Bronchial epithelial cell (primary cell): Measurements from ENCODE around the gene OR5D18. TPM values are rescaled to one million over a fixed set of nuclear protein-coding genes. Genes with fewer than 3 reads are reported as not detected.
"Not testable (repeated sequence)": the region's sequence is repeated elsewhere in the genome, so short reads cannot be mapped to it uniquely, and the experiment has no call there.

Source experiments
- DNase-seq: peaks from one replicate; pipeline ENCODE4 v3.0.0-alpha.2; 2010; ENCODE audit warnings: low read depth
- FAIRE-seq: peaks from 2 replicates; lab custom pipeline; 2011; peaks lifted over from hg19 to GRCh38; lab: Jason Lieb, UNC
- H3K27me3 ChIP-seq: 2 replicates; pipeline ENCODE4 v1.5.1; 2011; ENCODE audit warnings: low read length; ENCODE audit not compliant: control insufficient read depth, insufficient read depth
- H3K36me3 ChIP-seq: 2 replicates; pipeline ENCODE4 v1.5.1; 2011; ENCODE audit warnings: low read length; ENCODE audit not compliant: control insufficient read depth, insufficient read depth
- H3K4me3 ChIP-seq: 2 replicates; pipeline ENCODE4 v1.5.1; 2011; ENCODE audit warnings: mild to moderate bottlenecking, low read depth, low read length, control low read depth
- total RNA-seq: library from RNA; depleted of rRNA; stranded (reverse); fragments of >200 nt; gene quantifications from 2 replicates; pipeline ENCODE4 v1.2.1, GENCODE V29; 2014
- TF ChIP-seq, protein P1 (sequence below): IDR thresholded peaks from 2 replicates; pipeline ENCODE4 v1.5.1; 2011; ENCODE audit warnings: mild to moderate bottlenecking, moderate library complexity, low read length, control low read depth, inconsistent platforms; ENCODE audit not compliant: insufficient read depth, severe bottlenecking

OR5D18 gene
- total RNA-seq, 1 donor from 2014 or later: not detected

DNA sequence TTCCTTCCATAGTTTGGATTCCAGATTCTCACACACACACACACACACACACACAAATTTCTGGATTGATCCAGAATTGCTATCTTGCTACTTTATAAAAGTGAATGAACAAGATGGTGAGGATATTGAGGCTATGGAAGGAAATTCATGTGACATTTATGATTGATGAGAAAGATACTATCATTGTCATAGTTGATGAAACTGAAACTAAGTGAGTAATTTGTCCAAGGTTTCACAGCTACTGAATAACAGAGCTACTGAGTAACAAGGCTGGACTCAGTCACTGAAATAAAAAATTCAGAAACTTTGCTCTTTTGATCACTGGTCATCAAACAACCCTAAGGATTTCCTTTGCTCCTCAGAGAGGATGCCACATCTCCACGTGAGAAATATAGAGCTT, 35.3 kb downstream of the OR5D18 start:
- Histone ChIP-seq H3K36me3 (no peaks in the 10 kb centered on the region), H3K4me3 (no peak overlapping the region), H3K27me3 (no peaks in the 10 kb centered on the region)
- TF ChIP-seq, protein P1, sequence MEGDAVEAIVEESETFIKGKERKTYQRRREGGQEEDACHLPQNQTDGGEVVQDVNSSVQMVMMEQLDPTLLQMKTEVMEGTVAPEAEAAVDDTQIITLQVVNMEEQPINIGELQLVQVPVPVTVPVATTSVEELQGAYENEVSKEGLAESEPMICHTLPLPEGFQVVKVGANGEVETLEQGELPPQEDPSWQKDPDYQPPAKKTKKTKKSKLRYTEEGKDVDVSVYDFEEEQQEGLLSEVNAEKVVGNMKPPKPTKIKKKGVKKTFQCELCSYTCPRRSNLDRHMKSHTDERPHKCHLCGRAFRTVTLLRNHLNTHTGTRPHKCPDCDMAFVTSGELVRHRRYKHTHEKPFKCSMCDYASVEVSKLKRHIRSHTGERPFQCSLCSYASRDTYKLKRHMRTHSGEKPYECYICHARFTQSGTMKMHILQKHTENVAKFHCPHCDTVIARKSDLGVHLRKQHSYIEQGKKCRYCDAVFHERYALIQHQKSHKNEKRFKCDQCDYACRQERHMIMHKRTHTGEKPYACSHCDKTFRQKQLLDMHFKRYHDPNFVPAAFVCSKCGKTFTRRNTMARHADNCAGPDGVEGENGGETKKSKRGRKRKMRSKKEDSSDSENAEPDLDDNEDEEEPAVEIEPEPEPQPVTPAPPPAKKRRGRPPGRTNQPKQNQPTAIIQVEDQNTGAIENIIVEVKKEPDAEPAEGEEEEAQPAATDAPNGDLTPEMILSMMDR: no peak
- FAIRE-seq (no peak), DNase-seq (no peak)

DNA sequence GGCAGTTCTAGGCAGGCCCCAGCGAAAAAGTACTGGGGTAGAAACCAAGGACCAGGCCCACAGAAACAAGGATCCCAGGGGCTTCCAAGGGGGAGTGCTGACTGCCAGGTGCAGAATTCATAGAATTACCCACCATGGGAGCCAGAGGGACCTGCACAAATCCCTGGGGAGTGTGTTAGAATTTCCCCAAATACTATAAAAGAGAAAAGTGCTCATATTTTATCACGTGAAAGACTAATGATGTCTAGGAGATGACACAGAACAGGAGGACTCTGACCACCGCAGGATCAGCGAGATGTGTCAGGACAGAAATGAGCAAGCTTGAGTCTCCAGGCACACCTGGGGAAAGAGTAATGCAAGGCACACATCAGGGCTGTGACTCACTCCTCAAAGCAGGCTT, 47.9 kb downstream of the OR5D18 start:
- DNase-seq, H3K27me3 ChIP-seq, H3K36me3 ChIP-seq, FAIRE-seq, H3K4me3 ChIP-seq: not testable (repeated sequence)

Other genes starting within 250 kb of the OR5D18 start
- gene OR4C16, start 247.5 kb upstream of the OR5D18 start, total RNA-seq: not detected in 2 replicates
- gene OR4C11, start 212.0 kb upstream of the OR5D18 start, total RNA-seq: not detected in 2 replicates
- not detected in 2 replicates for gene OR4P4, start 184.5 kb upstream of the OR5D18 start, total RNA-seq
- gene OR4S2, start 171.3 kb upstream of the OR5D18 start, total RNA-seq: not detected in 2 replicates
- not detected in 2 replicates for gene OR4C6, start 157.4 kb upstream of the OR5D18 start, total RNA-seq
- gene OR5D13, start 46.2 kb upstream of the OR5D18 start, total RNA-seq: not detected in 2 replicates
- not detected in 2 replicates for gene OR5D14, start 24.1 kb upstream of the OR5D18 start, total RNA-seq
- gene OR5L1, start 8.3 kb upstream of the OR5D18 start, total RNA-seq: not detected in 2 replicates
- gene OR5L2, start 7.6 kb downstream of the OR5D18 start, total RNA-seq: not detected in 2 replicates
- not detected in 2 replicates for gene OR5D16, start 19.1 kb downstream of the OR5D18 start, total RNA-seq
- gene TRIM51, start 63.7 kb downstream of the OR5D18 start, total RNA-seq: not detected in 2 replicates
- not detected in 2 replicates for gene OR5W2, start 95.0 kb downstream of the OR5D18 start, total RNA-seq
- not detected in 2 replicates for gene OR5I1, start 116.8 kb downstream of the OR5D18 start, total RNA-seq
- not detected in 2 replicates for gene OR10AG1, start 150.3 kb downstream of the OR5D18 start, total RNA-seq
- not detected in 2 replicates for gene OR5F1, start 175.0 kb downstream of the OR5D18 start, total RNA-seq
- gene OR5AS1, start 208.0 kb downstream of the OR5D18 start, total RNA-seq: not detected in 2 replicates